GM10847 (cell line): ENCODE results near the gene PCDHGA1.

Experiments
- POLR2A ChIP-seq: IDR thresholded peaks from 2 replicates; pipeline ENCODE4 v1.6.1; 2011; ENCODE audit not compliant: insufficient read length; ENCODE audit errors: extremely low read depth

Gene PCDHGA1

GRCh38 chr5:141476132-141476911 is 146.0 kb downstream of the PCDHGA1 start:
- TF ChIP-seq POLR2A: no peak

GRCh38 chr5:141477044-141477575 is 146.8 kb downstream of the PCDHGA1 start:
- TF ChIP-seq POLR2A: no peak

GRCh38 chr5:141477815-141478214 is 147.5 kb downstream of the PCDHGA1 start:
- no peak for TF ChIP-seq POLR2A

DNA sequence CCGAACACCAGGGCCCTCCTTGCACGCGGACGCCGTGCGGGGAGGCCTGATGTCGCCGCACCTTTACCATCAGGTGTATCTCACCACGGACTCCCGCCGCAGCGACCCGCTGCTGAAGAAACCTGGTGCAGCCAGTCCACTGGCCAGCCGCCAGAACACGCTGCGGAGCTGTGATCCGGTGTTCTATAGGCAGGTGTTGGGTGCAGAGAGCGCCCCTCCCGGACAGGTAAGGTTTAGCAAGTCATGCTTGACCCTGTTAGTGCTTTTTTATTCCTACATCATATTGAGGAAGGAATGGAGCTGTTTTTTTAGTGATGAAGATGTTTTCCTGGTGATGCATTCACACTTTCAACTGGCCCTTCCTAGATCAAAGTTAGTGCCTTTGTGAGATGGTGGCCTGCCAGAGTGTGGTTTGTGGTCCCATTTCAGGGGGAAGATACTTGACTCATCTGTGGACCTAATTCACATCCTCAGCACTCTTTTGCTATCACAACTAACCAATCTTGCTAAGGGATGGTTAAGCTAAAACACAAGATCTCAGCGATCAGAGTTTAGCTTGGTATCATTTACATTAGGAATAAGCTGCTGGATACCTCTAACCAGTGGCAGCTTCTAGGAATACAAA is 148.1 kb downstream of the PCDHGA1 start:
- TF ChIP-seq POLR2A: no peak

DNA sequence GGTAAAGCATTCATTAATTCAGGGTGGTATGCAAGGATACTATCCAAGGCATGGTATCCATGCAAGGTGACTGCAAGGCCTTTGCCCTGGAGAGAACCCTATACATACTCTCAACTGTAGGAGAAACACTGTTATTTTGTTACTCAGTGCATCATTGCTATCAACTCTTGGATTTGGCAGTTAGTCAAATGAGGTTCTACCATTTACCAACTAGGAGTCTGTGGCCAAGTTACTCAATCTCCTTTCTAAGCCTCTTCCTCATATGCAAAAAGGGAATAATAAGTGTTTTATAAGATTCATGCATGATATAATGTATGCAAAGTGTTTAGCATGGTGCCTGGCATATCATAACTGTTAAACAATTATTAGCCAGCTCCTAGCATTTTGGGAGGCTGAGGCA is 149.5 kb downstream of the PCDHGA1 start:
- no peak for TF ChIP-seq POLR2A

DNA sequence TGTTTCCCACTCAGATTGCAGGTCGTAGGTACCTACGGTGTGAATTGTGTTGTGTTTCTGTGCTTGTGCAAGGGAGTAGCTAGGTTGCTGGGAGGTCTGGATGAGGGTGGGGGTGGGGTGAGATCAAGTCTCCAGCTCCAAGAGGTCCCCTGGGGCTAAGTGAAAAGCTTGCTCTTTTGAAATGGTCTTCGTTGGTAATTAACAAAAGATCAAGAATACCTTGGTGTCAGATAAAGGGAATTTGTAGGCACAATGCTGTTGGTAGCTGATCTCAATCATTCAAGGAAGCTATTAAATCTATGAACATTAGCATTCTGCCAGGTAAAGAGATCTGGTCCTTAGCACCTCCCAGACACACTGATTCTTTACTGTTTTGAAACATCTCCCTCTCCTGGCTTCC is 153.6 kb downstream of the PCDHGA1 start:
- TF ChIP-seq POLR2A: no peak

GRCh38 chr5:141484310-141484640 is 154.0 kb downstream of the PCDHGA1 start:
- TF ChIP-seq POLR2A: no peak

GRCh38 chr5:141484641-141485311 is 154.5 kb downstream of the PCDHGA1 start, which contains the start of gene PCDHGC4:
Gene PCDHGC4, plus strand, starts transcription at chr5:141485030. Its CDS starts 144 bp downstream, at chr5:141485174.
- TF ChIP-seq POLR2A: no peak

- no peak for TF ChIP-seq POLR2A
Measured at GRCh38 chr5:141485321-141486055, 155.2 kb downstream of the PCDHGA1 start.

- no peak for TF ChIP-seq POLR2A
Measured at GRCh38 chr5:141486091-141486490, 155.8 kb downstream of the PCDHGA1 start.

GRCh38 chr5:141487131-141487530 is 156.8 kb downstream of the PCDHGA1 start:
- TF ChIP-seq POLR2A: no peak

- TF ChIP-seq POLR2A: no peak
Measured at GRCh38 chr5:141488591-141489561, 158.6 kb downstream of the PCDHGA1 start, which contains the start of gene PCDHGC5. Gene PCDHGC5, plus strand, starts transcription at chr5:141489081. Its CDS starts 160 bp downstream, at chr5:141489241.

DNA sequence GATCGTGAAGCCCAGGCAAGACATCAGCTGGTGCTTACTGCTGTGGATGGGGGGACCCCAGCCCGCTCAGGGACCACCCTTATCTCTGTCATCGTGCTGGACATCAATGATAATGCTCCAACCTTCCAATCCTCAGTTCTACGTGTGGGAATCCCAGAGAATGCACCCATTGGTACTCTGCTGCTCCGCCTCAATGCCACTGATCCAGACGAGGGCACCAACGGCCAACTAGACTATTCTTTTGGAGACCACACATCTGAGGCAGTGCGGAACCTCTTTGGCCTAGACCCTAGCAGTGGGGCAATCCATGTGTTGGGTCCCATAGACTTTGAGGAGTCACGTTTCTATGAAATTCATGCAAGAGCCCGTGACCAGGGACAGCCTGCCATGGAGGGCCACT is 159.5 kb downstream of the PCDHGA1 start:
- no peak for TF ChIP-seq POLR2A

DNA sequence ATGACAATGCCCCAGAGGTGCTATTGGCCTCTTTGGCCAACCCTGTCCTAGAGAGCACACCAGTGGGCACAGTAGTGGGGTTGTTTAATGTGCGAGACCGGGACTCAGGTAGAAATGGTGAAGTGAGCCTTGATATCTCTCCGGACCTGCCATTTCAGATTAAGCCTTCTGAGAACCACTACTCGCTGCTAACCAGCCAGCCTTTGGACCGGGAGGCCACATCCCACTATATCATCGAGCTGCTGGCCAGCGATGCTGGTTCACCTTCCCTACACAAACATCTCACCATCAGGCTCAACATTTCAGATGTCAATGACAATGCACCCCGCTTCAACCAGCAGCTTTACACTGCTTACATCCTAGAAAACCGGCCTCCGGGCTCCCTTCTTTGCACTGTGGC is 160.0 kb downstream of the PCDHGA1 start:
- TF ChIP-seq POLR2A: no peak
